Neural progenitor cell (in vitro differentiated cells): ENCODE results near the gene OR56A1. TPM values are rescaled to one million over a fixed set of nuclear protein-coding genes. Genes with fewer than 3 reads are reported as not detected.
A peak's percentile ranks its signal among the peaks of the same experiment; 100 is the strongest.

Source experiments
- DNase-seq: peaks from one replicate; pipeline ENCODE4 v3.0.0-alpha.2; 2016; ENCODE audit warnings: low spot score
- H2AFZ ChIP-seq: fragments of 200-600 bp; sonication (generic); replicated peaks from 2 replicates; pipeline ENCODE4 v1.6.1; 2016; ENCODE audit warnings: antibody characterized with exemption
- H3F3A ChIP-seq: fragments of 200-600 bp; sonication (generic); 2 replicates; pipeline ENCODE4 v1.6.1; 2016; ENCODE audit warnings: antibody characterized with exemption, low read depth
- H3K27ac ChIP-seq: fragments of 200-600 bp; sonication (generic); 2 replicates; pipeline ENCODE4 v1.5.1; 2016; ENCODE audit warnings: mild to moderate bottlenecking
- H3K27me3 ChIP-seq: fragments of 200-600 bp; sonication (generic); 2 replicates; pipeline ENCODE4 v1.6.1; 2016; ENCODE audit warnings: mild to moderate bottlenecking, moderate library complexity
- H3K36me3 ChIP-seq: fragments of 200-600 bp; sonication (generic); 2 replicates; pipeline ENCODE4 v1.5.1; 2016
- H3K4me1 ChIP-seq: fragments of 200-600 bp; sonication (generic); 2 replicates; pipeline ENCODE4 v1.6.1; 2016; ENCODE audit warnings: mixed run types
- H3K4me2 ChIP-seq: fragments of 200-600 bp; sonication (generic); 2 replicates; pipeline ENCODE4 v1.6.1; 2016
- H3K4me3 ChIP-seq: fragments of 200-600 bp; sonication (generic); 2 replicates; pipeline ENCODE4 v1.5.1; 2016
- H3K79me2 ChIP-seq: fragments of 200-600 bp; sonication (generic); 2 replicates; pipeline ENCODE4 v1.6.1; 2016; ENCODE audit warnings: low read depth
- H3K9ac ChIP-seq: fragments of 200-600 bp; sonication (generic); 2 replicates; pipeline ENCODE4 v1.6.1; 2016
- H3K9me3 ChIP-seq: fragments of 200-600 bp; sonication (generic); 2 replicates; pipeline ENCODE4 v1.5.1; 2016; ENCODE audit warnings: low read depth
- H4K20me1 ChIP-seq: fragments of 200-600 bp; sonication (generic); 2 replicates; pipeline ENCODE4 v1.6.1; 2016; ENCODE audit warnings: low read depth
- H3K27ac Mint-ChIP-seq: 3 replicates; pipeline ENCODE4 v1.8.0; 2021; ENCODE audit warnings: mixed read lengths
- H3K27me3 Mint-ChIP-seq: 2 replicates; pipeline ENCODE4 v1.8.0; 2022; ENCODE audit warnings: low read depth, mild to moderate bottlenecking, inconsistent platforms, moderate library complexity, mixed read lengths; ENCODE audit not compliant: insufficient read depth
- H3K36me3 Mint-ChIP-seq: 3 replicates; pipeline ENCODE4 v1.8.0; 2021; ENCODE audit warnings: mixed read lengths
- H3K4me1 Mint-ChIP-seq: 3 replicates; pipeline ENCODE4 v1.8.0; 2021; ENCODE audit warnings: mixed read lengths
- H3K4me3 Mint-ChIP-seq: 3 replicates; pipeline ENCODE4 v1.8.0; 2021; ENCODE audit warnings: mild to moderate bottlenecking, moderate library complexity, mixed read lengths
- H3K9me3 Mint-ChIP-seq: 3 replicates; pipeline ENCODE4 v1.8.0; 2020; ENCODE audit warnings: mixed read lengths
- CTCF ChIP-seq: fragments of 200-600 bp; sonication (generic); IDR thresholded peaks from 2 replicates; pipeline ENCODE4 v1.5.1; 2017; ENCODE audit warnings: antibody characterized with exemption, mild to moderate bottlenecking
- EZH2 ChIP-seq: fragments of 200-600 bp; sonication (generic); IDR thresholded peaks from 2 replicates; pipeline ENCODE4 v1.6.1; 2017; ENCODE audit warnings: antibody characterized with exemption, mild to moderate bottlenecking, moderate library complexity
- EZH2phosphoT487 ChIP-seq: fragments of 200-600 bp; sonication (generic); IDR thresholded peaks from 2 replicates; pipeline ENCODE4 v1.6.1; 2017; ENCODE audit warnings: antibody characterized with exemption
- total RNA-seq: library from RNA; depleted of rRNA; stranded (reverse); fragments of >200 nt; gene quantifications from 2 replicates; pipeline ENCODE4 v1.2.3, GENCODE V29; 2015; ENCODE audit warnings: low replicate concordance

The OR56A1 gene
- total RNA-seq, 1 donor from 2014 or later: 1.8 TPM

- H3K27me3 ChIP-seq: no peaks in the 10 kb centered on the region
- H3F3A ChIP-seq: no peaks in the 10 kb centered on the region
- no peaks in the 10 kb centered on the region for H3K4me1 Mint-ChIP-seq
- H3K27ac ChIP-seq: no peak overlapping the region
- no peak overlapping the region for H3K9ac ChIP-seq
- H3K4me3 ChIP-seq: no peak overlapping the region
- H3K79me2 ChIP-seq: no peaks in the 10 kb centered on the region
- no peaks in the 10 kb centered on the region for H3K9me3 Mint-ChIP-seq
- H2AFZ ChIP-seq: no peak overlapping the region
- no peak for DNase-seq
- no peaks in the 10 kb centered on the region for H3K9me3 ChIP-seq
- H3K36me3 Mint-ChIP-seq: no peaks in the 10 kb centered on the region
- no peaks in the 10 kb centered on the region for H4K20me1 ChIP-seq
- H3K27ac Mint-ChIP-seq: no peak overlapping the region
- no peaks in the 10 kb centered on the region for H3K36me3 ChIP-seq
- TF ChIP-seq EZH2: no peak
- no peak for TF ChIP-seq EZH2phosphoT487
- TF ChIP-seq CTCF: no peak
- peaks cover 4% of the 10 kb centered on the region for H3K27me3 Mint-ChIP-seq
- peaks cover 2% of the 10 kb centered on the region for H3K4me1 ChIP-seq
- no peak overlapping the region for H3K4me2 ChIP-seq
- H3K4me3 Mint-ChIP-seq: no peak overlapping the region
These were observed 26.9 kb upstream of the OR56A1 start for GRCh38 chr11:6057452-6057851.

- Histone ChIP-seq H3K36me3 (no peaks in the 10 kb centered on the region), H3K9ac (no peak overlapping the region), H2AFZ (no peak overlapping the region), H3K9me3 (no peaks in the 10 kb centered on the region), H3K27ac (no peak overlapping the region), H3K27me3 (no peaks in the 10 kb centered on the region), H3K79me2 (no peaks in the 10 kb centered on the region), H3K4me3 (no peak overlapping the region), H3K4me2 (no peak overlapping the region), H3K4me1 (peaks cover 6% of the 10 kb centered on the region), H3F3A (no peaks in the 10 kb centered on the region), H4K20me1 (no peaks in the 10 kb centered on the region)
- Mint-ChIP-seq H3K4me1 (no peaks in the 10 kb centered on the region), H3K4me3 (no peak overlapping the region), H3K27me3 (peaks cover 4% of the 10 kb centered on the region), H3K9me3 (no peaks in the 10 kb centered on the region), H3K36me3 (no peaks in the 10 kb centered on the region), H3K27ac (no peak overlapping the region)
- TF ChIP-seq EZH2phosphoT487: no peak
- DNase-seq: no peak
These were observed 25.0 kb upstream of the OR56A1 start for GRCh38 chr11:6055569-6055968.

GRCh38 chr11:6052374-6052773, 21.8 kb upstream of the OR56A1 start:
- TF ChIP-seq EZH2: no peak
- TF ChIP-seq CTCF: no peak
- H2AFZ ChIP-seq: no peak overlapping the region
- peak; percentile 3 for DNase-seq

GRCh38 chr11:6040874-6041273, 10.3 kb upstream of the OR56A1 start:
- H3K9me3 Mint-ChIP-seq: no peaks in the 10 kb centered on the region
- DNase-seq: no peak
- Histone ChIP-seq H3K4me3 (no peak overlapping the region), H3K36me3 (no peaks in the 10 kb centered on the region), H3K27ac (no peak overlapping the region), H2AFZ (no peak overlapping the region), H3K79me2 (no peaks in the 10 kb centered on the region), H3K9me3 (no peaks in the 10 kb centered on the region), H3K4me1 (no peaks in the 10 kb centered on the region), H3K27me3 (no peaks in the 10 kb centered on the region), H3K9ac (no peak overlapping the region), H3F3A (no peaks in the 10 kb centered on the region), H3K4me2 (no peak overlapping the region), H4K20me1 (no peaks in the 10 kb centered on the region)
- H3K36me3 Mint-ChIP-seq: no peaks in the 10 kb centered on the region
- no peak overlapping the region for H3K4me3 Mint-ChIP-seq
- no peak overlapping the region for H3K27ac Mint-ChIP-seq
- H3K27me3 Mint-ChIP-seq: no peaks in the 10 kb centered on the region
- TF ChIP-seq EZH2: no peak
- TF ChIP-seq CTCF: no peak
- TF ChIP-seq EZH2phosphoT487: no peak
- no peaks in the 10 kb centered on the region for H3K4me1 Mint-ChIP-seq

More at GRCh38 chr11:6052374-6052773, 21.8 kb upstream of the OR56A1 start:
- Histone ChIP-seq H4K20me1 (no peaks in the 10 kb centered on the region), H3K79me2 (no peaks in the 10 kb centered on the region), H3F3A (no peaks in the 10 kb centered on the region), H3K4me1 (peaks cover 9% of the 10 kb centered on the region), H3K4me3 (no peak overlapping the region), H3K9me3 (no peaks in the 10 kb centered on the region), H3K27me3 (no peaks in the 10 kb centered on the region), H3K27ac (no peak overlapping the region), H3K9ac (no peak overlapping the region), H3K36me3 (no peaks in the 10 kb centered on the region), H3K4me2 (no peak overlapping the region)
- peaks cover 4% of the 10 kb centered on the region for H3K27me3 Mint-ChIP-seq
- no peak overlapping the region for H3K27ac Mint-ChIP-seq
- no peaks in the 10 kb centered on the region for H3K4me1 Mint-ChIP-seq
- no peak overlapping the region for H3K4me3 Mint-ChIP-seq
- no peaks in the 10 kb centered on the region for H3K9me3 Mint-ChIP-seq
- no peaks in the 10 kb centered on the region for H3K36me3 Mint-ChIP-seq
